Endometrial microvascular endothelial cells (primary cell): ENCODE results near the gene MYL6. TPM values are rescaled to one million over a fixed set of nuclear protein-coding genes. Genes with fewer than 3 reads are reported as not detected.
"Not testable (repeated sequence)": the region's sequence is repeated elsewhere in the genome, so short reads cannot be mapped to it uniquely, and the experiment has no call there.

Source experiments
- in situ Hi-C: cut with HindIII; loops from 2 replicates; pipeline ENCODE4 v1.10.0; 2017; ENCODE audit warnings: low sequenced_read_pairs, low pct_unique_long_range_greater_than_20kb; ENCODE audit errors: inconsistent ontology term
- total RNA-seq: library from RNA; depleted of rRNA; stranded (reverse); fragments of >200 nt; gene quantifications from one replicate; pipeline ENCODE4 v1.2.3, GENCODE V29; 2015; ENCODE audit errors: inconsistent ontology term

Gene MYL6
- total RNA-seq, result 2,953 TPM

DNA sequence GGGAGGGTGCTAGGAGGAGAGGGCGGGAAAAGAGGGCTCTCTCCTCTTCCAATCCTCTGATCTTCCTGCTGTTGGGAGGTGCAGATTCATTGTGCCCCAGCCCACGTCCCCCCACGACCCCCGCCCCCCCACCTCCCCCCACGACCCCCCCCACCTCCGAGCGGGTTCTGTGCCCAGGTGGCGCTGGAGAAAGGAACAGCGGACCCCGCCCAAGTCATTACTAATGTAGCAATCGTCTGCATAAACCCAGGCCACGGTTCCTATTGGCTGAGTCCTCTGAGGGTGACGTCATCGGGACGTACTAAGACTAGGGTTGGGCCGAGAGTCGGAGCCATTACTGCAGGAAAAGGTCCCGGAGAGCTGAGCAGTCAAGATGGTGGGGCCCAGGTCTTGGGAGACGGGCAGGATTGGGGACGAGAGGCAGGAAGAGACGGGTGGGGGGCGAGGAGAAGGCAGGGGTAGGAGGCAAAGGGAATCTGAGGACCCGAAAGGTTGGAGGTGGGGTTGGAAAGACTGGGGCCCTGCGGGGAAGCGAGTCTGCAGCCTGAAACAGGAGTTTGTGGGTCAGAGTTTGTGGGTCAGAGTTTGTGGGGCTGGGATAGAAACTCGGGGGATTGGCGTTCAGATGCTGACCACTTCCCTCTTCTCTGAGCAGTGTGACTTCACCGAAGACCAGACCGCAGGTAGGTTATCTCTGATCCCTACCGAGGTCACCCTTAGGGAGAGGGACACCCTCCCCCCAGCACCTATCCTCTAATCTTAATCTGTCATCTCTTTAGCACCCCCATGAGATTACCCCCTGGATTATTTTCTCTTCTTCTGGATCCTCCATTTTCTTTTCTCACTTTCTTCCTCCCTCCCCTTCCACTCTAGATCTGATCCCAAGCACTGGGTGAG is at the start of gene MYL6:
TSS of gene MYL6 (plus strand) at position 331 of the 897 bp plus-strand sequence. CDS start at position 374, 43 bp downstream.
- in situ Hi-C loops, result no loop called here

DNA sequence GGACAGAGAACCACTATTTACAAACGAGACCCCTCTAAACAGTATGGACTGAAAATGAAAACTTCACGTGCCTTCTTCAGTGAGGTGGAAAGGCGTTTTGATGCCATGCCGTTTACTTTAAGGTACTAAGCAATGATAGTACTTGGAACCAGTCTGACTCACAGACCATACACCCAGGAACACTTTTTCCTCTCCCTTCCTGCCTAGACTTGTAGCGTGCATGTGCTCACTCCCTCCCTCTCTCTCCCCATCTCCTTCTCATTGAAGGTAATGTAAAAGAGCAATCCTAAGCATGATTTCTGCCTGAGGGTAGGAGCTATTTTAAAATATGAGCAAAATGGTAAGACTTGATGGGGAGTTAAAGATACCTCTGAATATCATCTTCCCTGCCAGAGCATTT is 47.6 kb upstream of the MYL6 start:
- in situ Hi-C loops, result no loop called here

- in situ Hi-C loops, result no loop called here
Observed at GRCh38 chr12:56114084-56114483, 44.1 kb upstream of the MYL6 start.

DNA sequence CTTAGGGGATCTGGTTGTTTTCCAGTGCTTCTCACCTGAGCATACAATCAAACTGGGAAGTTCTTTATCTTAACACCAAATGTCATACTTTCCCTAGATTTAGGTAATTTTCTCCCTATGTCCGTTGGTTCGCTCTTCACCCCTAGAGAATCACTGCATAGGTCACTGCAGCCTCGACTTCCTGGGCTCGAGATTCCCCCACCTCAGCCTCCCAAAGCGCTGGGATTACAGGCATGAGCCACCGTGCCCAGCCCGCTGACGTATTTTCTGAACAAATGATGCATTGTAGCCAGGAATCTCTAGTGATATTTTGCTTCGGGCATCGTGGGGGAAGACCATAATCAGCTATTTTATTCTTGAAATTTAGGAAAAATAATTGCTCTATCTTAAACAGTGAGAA is 42.8 kb upstream of the MYL6 start:
- in situ Hi-C loops, result no loop called here

DNA sequence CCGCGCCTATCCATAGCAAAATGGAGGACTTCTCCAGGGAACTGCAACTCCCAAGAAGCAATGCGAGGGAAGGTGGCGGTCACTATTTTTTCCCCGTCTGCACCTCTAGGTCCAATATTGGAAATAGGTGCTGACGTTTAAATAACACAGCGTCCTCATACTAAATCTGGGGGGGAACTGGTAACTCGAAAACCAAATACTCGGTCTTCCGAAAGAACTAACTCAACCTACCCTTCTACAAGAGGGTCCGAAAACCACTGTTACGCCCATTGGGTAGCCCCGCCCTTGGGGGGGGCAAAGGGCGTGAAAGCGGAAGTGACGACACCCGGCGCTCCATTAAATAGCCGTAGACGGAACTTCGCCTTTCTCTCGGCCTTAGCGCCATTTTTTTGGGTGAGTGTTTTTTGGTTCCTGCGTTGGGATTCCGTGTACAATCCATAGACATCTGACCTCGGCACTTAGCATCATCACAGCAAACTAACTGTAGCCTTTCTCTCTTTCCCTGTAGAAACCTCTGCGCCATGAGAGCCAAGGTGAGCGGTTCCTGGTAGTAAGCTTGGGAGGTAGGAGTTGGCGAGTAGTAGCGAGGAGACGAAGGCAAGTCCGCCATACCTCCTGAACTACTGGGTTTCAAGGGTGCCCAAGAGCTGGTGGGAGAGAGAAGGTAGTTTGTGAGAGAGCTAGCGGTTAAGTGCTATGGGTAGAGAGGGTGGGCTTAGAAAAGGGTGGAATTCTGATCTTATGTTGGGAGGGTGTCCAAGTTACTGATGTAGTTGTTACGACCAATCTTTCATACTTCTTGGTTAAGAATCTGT is 41.7 kb upstream of the MYL6 start, which contains the start of gene RPL41:
TSS of gene RPL41 (plus strand) at position 367 of the 815 bp plus-strand sequence.
- in situ Hi-C loops, result no loop called here

DNA sequence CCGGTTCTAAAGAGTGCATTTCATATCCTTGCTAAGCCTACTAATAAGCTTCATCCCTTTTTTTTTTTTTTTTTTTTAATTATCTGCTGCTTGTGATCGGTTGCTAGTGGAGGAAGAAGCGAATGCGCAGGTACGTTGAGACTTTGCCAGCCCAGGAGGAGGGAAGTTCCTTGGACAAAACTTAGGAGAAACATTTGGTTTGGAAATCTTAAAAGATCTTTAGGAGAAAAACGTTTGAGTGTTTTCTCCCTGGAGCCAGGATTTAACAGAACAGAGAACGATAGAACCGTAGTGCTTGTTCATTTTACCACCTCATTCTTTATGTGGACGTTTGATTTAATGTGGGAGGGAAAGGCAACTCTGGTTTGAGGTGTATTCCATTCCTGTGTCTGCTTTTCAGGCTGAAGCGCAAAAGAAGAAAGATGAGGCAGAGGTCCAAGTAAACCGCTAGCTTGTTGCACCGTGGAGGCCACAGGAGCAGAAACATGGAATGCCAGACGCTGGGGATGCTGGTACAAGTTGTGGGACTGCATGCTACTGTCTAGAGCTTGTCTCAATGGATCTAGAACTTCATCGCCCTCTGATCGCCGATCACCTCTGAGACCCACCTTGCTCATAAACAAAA is 41.0 kb upstream of the MYL6 start:
- in situ Hi-C loops, result not testable (repeated sequence)

DNA sequence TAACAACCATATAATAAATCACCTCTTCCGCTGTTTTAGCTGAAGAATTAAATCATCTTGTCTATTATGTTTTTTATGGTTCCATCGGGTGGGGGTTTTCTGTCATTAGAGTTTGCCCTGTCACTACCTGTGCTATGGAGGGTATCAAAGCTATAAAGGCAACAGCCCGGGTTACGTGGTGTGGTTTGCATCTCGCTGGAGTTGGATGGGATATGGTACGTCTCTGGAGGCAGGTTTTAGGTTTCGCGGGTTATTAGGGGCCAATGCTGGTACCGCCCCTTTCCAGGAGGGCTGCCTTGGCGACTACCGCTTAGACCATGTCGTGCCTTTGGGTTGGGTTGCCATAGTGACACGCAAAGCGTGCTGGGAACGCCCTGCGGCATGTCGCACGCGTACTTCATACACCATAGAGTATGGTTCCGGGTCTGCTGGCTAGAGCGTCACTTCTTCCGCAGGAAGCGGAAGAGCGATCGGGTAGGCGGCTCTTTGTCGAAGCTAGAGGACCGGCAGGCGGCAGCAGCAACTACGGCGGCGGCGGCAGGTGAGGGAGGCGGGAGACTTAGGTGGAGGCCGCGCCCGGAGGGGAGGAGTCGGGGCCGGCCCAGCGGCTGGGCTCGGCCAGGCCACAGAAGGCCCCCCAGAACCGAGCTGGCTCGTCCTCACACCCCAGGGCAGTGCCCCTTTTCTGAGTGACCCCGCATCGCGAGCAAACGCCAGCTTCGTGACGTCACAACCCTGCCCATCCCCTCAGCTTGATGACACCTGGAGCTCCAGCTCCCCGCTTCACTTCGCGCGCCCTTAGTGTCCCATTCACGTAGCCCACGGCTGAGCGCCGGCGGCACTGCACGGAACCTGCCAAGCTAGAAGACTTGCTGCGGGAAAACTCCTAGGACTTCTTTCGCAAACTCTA is 40.1 kb upstream of the MYL6 start, which contains the start of gene ZC3H10:
TSS of gene ZC3H10 (plus strand) at position 489 of the 910 bp plus-strand sequence. CDS start 2,297 bp downstream, outside the sequence.
- in situ Hi-C loops, result no loop called here

- in situ Hi-C loops, result no loop called here
Observed at GRCh38 chr12:56118688-56119357, 39.3 kb upstream of the MYL6 start.

DNA sequence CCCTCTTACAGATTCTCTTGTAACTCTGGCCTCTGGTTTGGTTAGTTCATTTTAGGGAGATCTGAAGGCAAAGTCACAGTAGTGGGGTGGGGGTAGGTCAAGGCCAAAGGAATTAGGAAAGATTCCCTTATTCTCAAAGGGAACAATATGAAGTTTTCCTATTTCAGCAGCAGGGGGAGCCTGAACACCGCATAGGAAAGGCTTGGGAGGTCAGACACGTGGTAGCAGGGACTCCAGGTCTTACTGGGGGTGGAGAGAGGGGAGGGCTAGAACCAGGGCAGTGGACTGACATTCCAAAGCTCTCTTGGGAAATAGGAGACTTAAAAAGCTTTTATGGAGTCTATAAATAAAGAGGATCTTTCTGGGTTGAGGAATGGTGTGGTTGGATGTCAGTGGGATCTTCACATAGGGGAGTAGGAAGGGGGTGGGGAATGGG is 38.8 kb upstream of the MYL6 start:
- in situ Hi-C loops, result no loop called here

DNA sequence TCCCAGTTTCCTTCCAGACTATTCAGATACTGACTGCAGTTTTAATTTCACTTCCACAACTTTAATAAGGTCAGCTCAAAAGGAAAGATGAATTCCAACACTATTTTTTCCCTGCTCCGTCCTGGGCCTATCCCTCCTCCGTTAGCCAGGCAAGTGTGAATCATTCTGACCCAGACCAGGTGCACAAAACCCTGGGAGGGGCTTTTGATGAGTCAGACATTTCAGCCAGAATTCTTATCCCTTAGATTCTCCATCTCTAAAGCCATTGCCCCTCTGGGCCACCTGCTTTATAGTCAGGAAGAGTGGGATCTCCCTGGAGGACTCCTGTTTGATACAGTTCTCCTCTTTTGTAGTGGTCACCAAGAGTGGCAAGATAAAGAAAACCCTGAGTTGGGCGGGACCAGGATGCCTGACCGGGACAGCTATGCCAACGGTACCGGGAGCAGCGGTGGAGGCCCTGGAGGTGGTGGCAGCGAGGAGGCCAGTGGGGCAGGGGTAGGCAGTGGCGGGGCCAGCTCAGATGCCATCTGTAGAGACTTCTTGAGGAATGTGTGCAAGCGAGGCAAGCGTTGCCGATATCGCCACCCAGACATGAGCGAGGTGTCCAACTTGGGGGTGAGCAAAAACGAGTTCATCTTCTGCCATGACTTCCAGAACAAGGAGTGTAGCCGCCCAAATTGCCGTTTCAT is 37.9 kb upstream of the MYL6 start:
- in situ Hi-C loops, result no loop called here

DNA sequence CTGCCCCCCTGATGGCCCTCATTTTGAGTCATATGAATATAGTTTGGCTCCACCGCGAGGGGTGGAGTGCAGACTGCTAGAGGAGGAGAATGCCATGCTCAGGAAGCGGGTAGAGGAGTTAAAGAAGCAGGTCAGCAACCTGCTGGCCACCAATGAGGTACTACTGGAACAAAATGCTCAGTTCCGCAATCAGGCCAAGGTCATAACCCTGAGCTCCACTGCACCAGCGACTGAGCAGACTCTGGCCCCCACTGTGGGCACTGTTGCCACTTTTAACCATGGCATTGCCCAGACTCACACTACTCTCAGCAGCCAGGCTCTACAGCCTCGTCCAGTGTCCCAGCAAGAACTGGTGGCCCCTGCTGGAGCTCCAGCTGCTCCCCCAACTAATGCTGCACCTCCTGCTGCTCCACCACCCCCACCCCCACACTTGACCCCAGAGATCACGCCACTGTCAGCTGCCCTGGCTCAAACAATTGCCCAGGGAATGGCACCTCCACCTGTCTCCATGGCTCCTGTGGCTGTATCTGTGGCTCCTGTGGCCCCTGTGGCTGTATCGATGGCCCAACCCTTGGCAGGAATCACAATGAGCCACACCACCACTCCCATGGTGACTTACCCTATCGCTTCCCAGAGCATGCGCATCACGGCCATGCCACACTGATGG is 36.8 kb upstream of the MYL6 start:
- in situ Hi-C loops, result no loop called here

GRCh38 chr12:56122637-56123036 is 35.5 kb upstream of the MYL6 start:
- in situ Hi-C loops, result no loop called here

DNA sequence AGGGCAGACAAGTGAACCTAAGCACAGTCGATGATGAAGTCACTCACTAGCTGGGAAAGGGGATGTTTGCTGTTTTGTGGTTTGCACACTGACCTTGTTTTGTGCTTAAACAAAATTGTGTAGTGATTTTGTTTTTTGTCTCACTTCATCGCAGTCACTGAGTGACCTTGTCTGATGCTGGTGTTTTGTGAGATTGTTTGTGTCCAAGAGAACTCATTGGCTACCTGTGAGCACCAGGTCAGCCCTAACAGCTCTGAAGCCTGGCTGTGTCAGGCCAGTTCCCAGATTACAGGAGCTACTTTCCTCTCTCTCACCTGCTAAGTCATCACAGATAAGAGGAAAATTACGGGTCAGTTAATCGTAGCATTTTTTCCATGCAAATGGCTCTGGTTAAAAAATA is 34.0 kb upstream of the MYL6 start:
- in situ Hi-C loops, result no loop called here

- in situ Hi-C loops, result no loop called here
Observed at GRCh38 chr12:56126732-56127239, 31.4 kb upstream of the MYL6 start.

GRCh38 chr12:56127485-56127887 is 30.7 kb upstream of the MYL6 start:
- in situ Hi-C loops, result no loop called here

GRCh38 chr12:56127888-56128669 is 30.1 kb upstream of the MYL6 start, which contains the start of gene ESYT1:
Gene ESYT1, plus strand, starts transcription at chr12:56128267. Its CDS starts 53 bp downstream, at chr12:56128320.
- in situ Hi-C loops, result no loop called here
